Brain microvascular endothelial cell (primary cell): ENCODE measurements around the gene TESK2.
A peak's percentile ranks its signal among the peaks of the same experiment; 100 is the strongest.
"Not testable (repeated sequence)": the region's sequence is repeated elsewhere in the genome, so short reads cannot be mapped to it uniquely, and the experiment has no call there.

Experiments used
- DNase-seq: peaks from one replicate; pipeline ENCODE4 v3.0.0-alpha.2; 2020
- H3K27ac ChIP-seq: fragments of 250-450 bp; sonication (Bioruptor Pico); 2 replicates; pipeline ENCODE4 v1.5.1; 2020; ENCODE audit warnings: mild to moderate bottlenecking, moderate library complexity
- H3K27me3 ChIP-seq: fragments of 250-450 bp; sonication (Bioruptor Pico); replicated peaks from 2 replicates; pipeline ENCODE4 v1.5.1; 2020; ENCODE audit warnings: mild to moderate bottlenecking
- H3K36me3 ChIP-seq: fragments of 250-450 bp; sonication (Bioruptor Pico); replicated peaks from 2 replicates; pipeline ENCODE4 v1.5.1; 2020; ENCODE audit warnings: mild to moderate bottlenecking
- H3K4me3 ChIP-seq: 2 replicates; pipeline ENCODE4 v1.5.1; 2011; ENCODE audit warnings: low read depth, mild to moderate bottlenecking, control low read depth, low read length, moderate library complexity
- CTCF ChIP-seq: IDR thresholded peaks from 2 replicates; pipeline ENCODE4 v1.5.1; 2011; ENCODE audit warnings: low read depth, mild to moderate bottlenecking, moderate library complexity, low read length, control low read depth, inconsistent platforms; ENCODE audit errors: missing control alignments
- in situ Hi-C: cut with HindIII; loops from 2 replicates; pipeline ENCODE4 v1.10.0; 2017; ENCODE audit warnings: low sequenced_read_pairs, low pct_ligation_motif_present

TESK2 gene

GRCh38 chr1:45360981-45361380 lies 130.0 kb downstream of the TESK2 start:
- H3K27ac ChIP-seq, H3K4me3 ChIP-seq, in situ Hi-C loops, H3K36me3 ChIP-seq, H3K27me3 ChIP-seq: not testable (repeated sequence)
- peak; percentile 18 for TF ChIP-seq CTCF
- DNase-seq = peak; percentile 63

GRCh38 chr1:45359882-45360513 lies 131.0 kb downstream of the TESK2 start:
- in situ Hi-C loops = no loop called here
- peak; percentile 69 for DNase-seq
- H3K27ac ChIP-seq = no peak overlapping the region
- H3K36me3 ChIP-seq = no peaks in the 10 kb centered on the region
- TF ChIP-seq CTCF = peak; percentile 74
- H3K4me3 ChIP-seq = no peak overlapping the region
- no peaks in the 10 kb centered on the region for H3K27me3 ChIP-seq

- DNase-seq = no peak
- in situ Hi-C loops = no loop called here
- TF ChIP-seq CTCF = no peak
- Histone ChIP-seq H3K27me3 (no peaks in the 10 kb centered on the region), H3K27ac (no peak overlapping the region), H3K4me3 (no peak overlapping the region), H3K36me3 (no peaks in the 10 kb centered on the region)
These were observed 134.8 kb downstream of the TESK2 start for GRCh38 chr1:45356186-45356585.

- TF ChIP-seq CTCF = no peak
- Histone ChIP-seq H3K4me3 (no peak overlapping the region), H3K27me3 (no peaks in the 10 kb centered on the region), H3K36me3 (no peaks in the 10 kb centered on the region), H3K27ac (no peak overlapping the region)
- in situ Hi-C loops = no loop called here
- DNase-seq = no peak
These were observed 135.3 kb downstream of the TESK2 start for GRCh38 chr1:45355683-45356082.

- Histone ChIP-seq H3K27ac (no peak overlapping the region), H3K36me3 (no peaks in the 10 kb centered on the region), H3K4me3 (no peak overlapping the region), H3K27me3 (no peaks in the 10 kb centered on the region)
- TF ChIP-seq CTCF = no peak
- in situ Hi-C loops = no loop called here
- no peak for DNase-seq
These were observed 136.1 kb downstream of the TESK2 start for GRCh38 chr1:45354838-45355237.

- no peak overlapping the region for H3K27ac ChIP-seq
- in situ Hi-C loops = no loop called here
- H3K27me3 ChIP-seq = no peaks in the 10 kb centered on the region
- no peaks in the 10 kb centered on the region for H3K36me3 ChIP-seq
- no peak overlapping the region for H3K4me3 ChIP-seq
- DNase-seq = no peak
- TF ChIP-seq CTCF = no peak
These were observed 137.3 kb downstream of the TESK2 start for GRCh38 chr1:45353685-45354084.
